ENCODE measurements around the gene PLCB1. TPM values are rescaled to one million over a fixed set of nuclear protein-coding genes. Genes with fewer than 3 reads are reported as not detected.

The PLCB1 gene
- total and polyA plus RNA-seq, 10 of the 15 experiments (the other 5 are each of a cell fraction or from before 2014, with no cell fraction given), result 0.05 to 5.3 (median 0.17) TPM; not detected in 1

DNA sequence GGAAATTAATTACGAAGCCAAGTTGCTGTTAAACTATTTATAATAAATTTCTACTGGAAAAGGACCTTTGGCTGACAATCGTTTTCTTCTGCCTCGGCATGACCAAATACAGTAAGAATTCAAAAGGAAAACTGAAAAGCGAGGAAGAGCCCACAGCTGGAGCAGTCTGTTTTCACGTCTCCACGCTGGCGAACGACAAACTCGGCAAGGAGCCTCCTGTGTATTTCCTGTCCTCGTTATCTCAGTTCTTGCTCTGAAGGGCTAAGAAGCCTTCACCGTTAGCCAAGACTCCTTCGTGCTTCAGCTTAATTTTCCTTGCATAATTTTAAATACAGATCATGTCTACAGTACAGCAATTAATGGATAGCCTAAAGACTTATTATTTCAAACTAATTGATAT, 722.5 kb downstream of the PLCB1 start:
- Histone ChIP-seq H3K36me3 (ENCODE audit: control insufficient read depth in 2 of 2, insufficient read depth in 2 of 2, low read length in 1 of 2) (no peaks in the 10 kb centered on the region), H4K20me1 (ENCODE audit: control insufficient read depth, insufficient read depth) (no peaks in the 10 kb centered on the region), H3K4me1 (ENCODE audit: control insufficient read depth, insufficient read depth, low read length) (no peaks in the 10 kb centered on the region), H2AFZ (ENCODE audit: control insufficient read depth, low read depth, low read length) (no peak overlapping the region), H3K4me3 (no peak overlapping the region), H3K4me2 (ENCODE audit: control insufficient read depth, insufficient read depth) (no peak overlapping the region), H3K27ac (ENCODE audit: control insufficient read depth, insufficient read depth) (no peak overlapping the region), H3K79me2 (ENCODE audit: control insufficient read depth, insufficient read depth, low read length) (no peaks in the 10 kb centered on the region), H3K9me3 (replicated peaks; ENCODE audit: control insufficient read depth, insufficient read depth, low read length) (no peaks in the 10 kb centered on the region), H3K9ac (ENCODE audit: control insufficient read depth, insufficient read depth, low read length) (no peak overlapping the region), H3K27me3 (replicated peaks in 1 of 2; ENCODE audit: control insufficient read depth in 2 of 2, insufficient read depth in 2 of 2, low read length in 1 of 2) (no peaks in the 10 kb centered on the region)
- CTCF ChIA-PET, result interaction anchor here (0.7 to 2.0 kb wide), 3 partner anchors 275 to 502 kb away, joined by 3 to 6 read pairs (median 3); no protein-coding TSS in a partner anchor
- 31% methylated on average over 12 of the region's 12 CpGs for WGBS (ENCODE audit: insufficient coverage, insufficient replicate concordance, low lambda C conversion rate, missing lambda C conversion rate)
- BruUV-seq (replicated peaks), result no TSS peak
- DNase-seq (ENCODE audit: low read depth, low spot score) (no peak), ATAC-seq (no peak), FAIRE-seq (no peak)
- intact Hi-C loops (cut with micrococcal nuclease; ENCODE audit: unreplicated experiment), result loop anchor here (10.0 kb wide), 1 partner anchor 320 kb away; no protein-coding TSS in a partner anchor
- RAD21 ChIA-PET (ENCODE audit: unreplicated experiment), result no interaction called here
- SMC1A ChIA-PET (ENCODE audit: uncharacterized antibody, unreplicated experiment), result no interaction called here
- POLR2A ChIA-PET, result no interaction called here
- in situ Hi-C loops (cut with MboI), result loop anchor here (10.0 kb wide), 1 partner anchor 500 kb away; no protein-coding TSS in a partner anchor
- no peak for TF ChIP-seq GABPA (IDR thresholded peaks at IDR 0.05; ENCODE audit: low read depth)
- no peak for TF ChIP-seq ZSCAN29 (IDR thresholded peaks at IDR 0.05)
- TF ChIP-seq SREBF1 (IDR thresholded peaks at IDR 0.05; ENCODE audit: low read length), result no peak
- TF ChIP-seq SREBF2 (IDR thresholded peaks at IDR 0.05; ENCODE audit: low read length), result no peak
- no peak for TF ChIP-seq CHD1 (IDR thresholded peaks at IDR 0.05; ENCODE audit: low read depth, low read length)
- no peak for TF ChIP-seq MYC (IDR thresholded peaks at IDR 0.05; ENCODE audit: insufficient read depth, insufficient read length, insufficient replicate concordance, low read length, severe bottlenecking)
- TF ChIP-seq BMI1 (IDR thresholded peaks at IDR 0.05; ENCODE audit: borderline replicate concordance), result no peak
- TF ChIP-seq RUNX3 (IDR thresholded peaks at IDR 0.05; ENCODE audit: low read length), result no peak
- TF ChIP-seq BRCA1 (IDR thresholded peaks at IDR 0.05; ENCODE audit: low read depth, low read length), result no peak
- TF ChIP-seq JUND (IDR thresholded peaks at IDR 0.05; ENCODE audit: low read depth, low read length), result no peak
- no peak for TF ChIP-seq ESRRA (IDR thresholded peaks at IDR 0.05; ENCODE audit: low read length)
- TF ChIP-seq, protein P1, sequence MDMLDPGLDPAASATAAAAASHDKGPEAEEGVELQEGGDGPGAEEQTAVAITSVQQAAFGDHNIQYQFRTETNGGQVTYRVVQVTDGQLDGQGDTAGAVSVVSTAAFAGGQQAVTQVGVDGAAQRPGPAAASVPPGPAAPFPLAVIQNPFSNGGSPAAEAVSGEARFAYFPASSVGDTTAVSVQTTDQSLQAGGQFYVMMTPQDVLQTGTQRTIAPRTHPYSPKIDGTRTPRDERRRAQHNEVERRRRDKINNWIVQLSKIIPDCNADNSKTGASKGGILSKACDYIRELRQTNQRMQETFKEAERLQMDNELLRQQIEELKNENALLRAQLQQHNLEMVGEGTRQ (IDR thresholded peaks at IDR 0.05; ENCODE audit: borderline replicate concordance, low read depth, low read length), result no peak
- no peak for TF ChIP-seq DPF2 (IDR thresholded peaks at IDR 0.05)
